ENCODE data around the gene FBF1.
A peak's percentile ranks its signal among the peaks of the same experiment; 100 is the strongest.
"Not testable (repeated sequence)": the region's sequence is repeated elsewhere in the genome, so short reads cannot be mapped to it uniquely, and the experiment has no call there.

The FBF1 gene

GRCh38 chr17:75873587-75874322 is 67.1 kb downstream of the FBF1 start:
- DNase-seq = no peak

GRCh38 chr17:75872434-75873351 is 68.1 kb downstream of the FBF1 start:
- peak in 3 of 4 experiments; percentile 28 to 48 (median 34) for DNase-seq

- not testable (repeated sequence) for DNase-seq
Observed at GRCh38 chr17:75870228-75870627, 70.6 kb downstream of the FBF1 start.

GRCh38 chr17:75869282-75870141 is 71.3 kb downstream of the FBF1 start:
- no peak for DNase-seq

GRCh38 chr17:75868730-75869281 is 72.0 kb downstream of the FBF1 start:
- not testable (repeated sequence) for DNase-seq

- DNase-seq = not testable (repeated sequence)
Observed at GRCh38 chr17:75865404-75866188, 75.2 kb downstream of the FBF1 start.

- DNase-seq = not testable (repeated sequence)
Observed at GRCh38 chr17:75864887-75865286, 76.0 kb downstream of the FBF1 start.

- peak; percentile 30 to 54 (median 48) for DNase-seq
Observed at GRCh38 chr17:75864448-75864871, 76.4 kb downstream of the FBF1 start.

GRCh38 chr17:75861927-75862317 is 78.9 kb downstream of the FBF1 start:
- no peak for DNase-seq
